ENCODE measurements around the gene PEX11A.

The PEX11A gene

DNA sequence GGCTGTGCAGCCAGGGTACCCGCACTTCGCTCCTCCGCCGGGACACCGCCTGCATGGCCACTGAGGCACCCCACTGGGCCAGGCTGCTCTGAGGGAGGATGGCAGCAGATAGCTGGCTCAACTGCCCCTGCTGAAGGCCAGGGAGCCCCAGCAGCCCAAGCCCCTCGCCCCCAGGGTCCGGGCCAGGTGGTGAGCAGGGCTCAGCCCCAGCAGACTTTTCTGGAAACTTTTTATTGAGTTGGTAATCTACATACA, 22.9 kb downstream of the PEX11A start:
- TF ChIP-seq HDGF (IDR thresholded peaks at IDR 0.05; ENCODE audit: borderline replicate concordance), result no peak
- no peak for TF ChIP-seq ARNT (IDR thresholded peaks at IDR 0.05)
- TF ChIP-seq ZNF384 (IDR thresholded peaks at IDR 0.05), result no peak
- no peak for TF ChIP-seq NFRKB (IDR thresholded peaks at IDR 0.05)
- TF ChIP-seq FOXK2 (IDR thresholded peaks at IDR 0.05), result no peak
- TF ChIP-seq BHLHE40 (IDR thresholded peaks at IDR 0.05; ENCODE audit: borderline replicate concordance), result no peak
- TF ChIP-seq, protein P1, sequence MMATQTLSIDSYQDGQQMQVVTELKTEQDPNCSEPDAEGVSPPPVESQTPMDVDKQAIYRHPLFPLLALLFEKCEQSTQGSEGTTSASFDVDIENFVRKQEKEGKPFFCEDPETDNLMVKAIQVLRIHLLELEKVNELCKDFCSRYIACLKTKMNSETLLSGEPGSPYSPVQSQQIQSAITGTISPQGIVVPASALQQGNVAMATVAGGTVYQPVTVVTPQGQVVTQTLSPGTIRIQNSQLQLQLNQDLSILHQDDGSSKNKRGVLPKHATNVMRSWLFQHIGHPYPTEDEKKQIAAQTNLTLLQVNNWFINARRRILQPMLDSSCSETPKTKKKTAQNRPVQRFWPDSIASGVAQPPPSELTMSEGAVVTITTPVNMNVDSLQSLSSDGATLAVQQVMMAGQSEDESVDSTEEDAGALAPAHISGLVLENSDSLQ (IDR thresholded peaks at IDR 0.05), result no peak
- no peak for TF ChIP-seq SP1 (IDR thresholded peaks at IDR 0.05)
- TF ChIP-seq L3MBTL2 (conservative IDR thresholded peaks at IDR 0.05), result no peak
- TF ChIP-seq FOXA1 (IDR thresholded peaks at IDR 0.05), result no peak
- no peak for DNase-seq (ENCODE audit: extremely low spot score)
- POLR2A ChIA-PET, result interaction anchor here (1.2 kb wide), 1 partner anchor 13 kb away, joined by 4 read pairs; the partner anchor contains the start of gene KIF7
- CTCF ChIA-PET, result no interaction called here

DNA sequence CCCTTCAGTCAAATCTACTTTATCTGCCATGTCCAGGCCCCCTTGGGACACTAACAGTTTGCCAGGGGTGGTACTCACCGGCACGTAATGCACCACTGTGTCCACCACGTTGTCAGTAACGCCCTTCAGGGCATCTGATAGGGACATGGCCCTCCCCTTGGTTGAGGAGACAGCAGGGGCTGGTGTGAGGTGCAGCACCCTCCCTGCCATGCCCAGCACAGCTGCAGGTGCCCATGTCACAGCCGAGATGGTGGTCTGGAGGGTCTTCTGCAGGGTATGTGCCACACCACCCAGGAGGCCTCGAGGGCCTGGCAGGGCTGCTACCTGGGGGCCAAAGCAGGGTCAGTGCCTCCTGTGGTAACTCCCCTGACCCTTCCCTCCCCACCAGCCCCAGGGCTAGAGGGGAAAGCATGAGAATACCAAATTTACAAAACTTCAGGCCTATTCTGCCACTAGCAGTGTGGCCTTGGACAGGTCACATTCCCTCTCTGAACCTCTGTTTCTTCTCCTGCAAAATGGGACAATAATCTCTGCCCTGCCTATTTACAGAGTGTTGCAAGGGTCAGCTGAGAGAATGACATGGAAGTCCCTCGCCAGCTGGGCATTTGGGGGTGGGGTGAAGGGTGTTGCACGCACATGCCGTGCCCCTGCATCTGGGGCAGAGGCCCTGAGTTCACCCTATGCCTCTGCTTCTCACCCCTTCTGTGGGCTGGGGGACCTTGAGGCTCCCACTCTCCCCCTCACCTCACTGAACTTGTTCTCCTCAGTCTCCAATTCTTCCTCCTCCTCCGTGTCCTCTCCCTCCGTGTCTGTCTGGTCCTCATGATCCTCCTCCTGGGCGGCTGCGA, 23.5 kb downstream of the PEX11A start:
- CTCF ChIA-PET, result interaction anchor here (1.4 kb wide), 1 partner anchor 20 kb away, joined by 5 read pairs; no protein-coding TSS in a partner anchor
- DNase-seq (ENCODE audit: extremely low spot score), result peak; percentile 7
- TF ChIP-seq HDGF (IDR thresholded peaks at IDR 0.05; ENCODE audit: borderline replicate concordance) (no peak), FOXK2 (IDR thresholded peaks at IDR 0.05) (no peak), FOXM1 (IDR thresholded peaks at IDR 0.05; ENCODE audit: borderline replicate concordance) (no peak), CTBP1 (IDR thresholded peaks at IDR 0.05; ENCODE audit: borderline replicate concordance) (no peak), SP1 (IDR thresholded peaks at IDR 0.05) (no peak), FOXA1 (IDR thresholded peaks at IDR 0.05) (no peak), LEF1 (IDR thresholded peaks at IDR 0.05; ENCODE audit: borderline replicate concordance) (no peak)
- TF ChIP-seq, protein P1 (IDR thresholded peaks at IDR 0.05), result no peak
- POLR2A ChIA-PET, result interaction anchor here (1.2 kb wide), 1 partner anchor 12 kb away, joined by 4 read pairs; the partner anchor contains the start of gene KIF7

DNA sequence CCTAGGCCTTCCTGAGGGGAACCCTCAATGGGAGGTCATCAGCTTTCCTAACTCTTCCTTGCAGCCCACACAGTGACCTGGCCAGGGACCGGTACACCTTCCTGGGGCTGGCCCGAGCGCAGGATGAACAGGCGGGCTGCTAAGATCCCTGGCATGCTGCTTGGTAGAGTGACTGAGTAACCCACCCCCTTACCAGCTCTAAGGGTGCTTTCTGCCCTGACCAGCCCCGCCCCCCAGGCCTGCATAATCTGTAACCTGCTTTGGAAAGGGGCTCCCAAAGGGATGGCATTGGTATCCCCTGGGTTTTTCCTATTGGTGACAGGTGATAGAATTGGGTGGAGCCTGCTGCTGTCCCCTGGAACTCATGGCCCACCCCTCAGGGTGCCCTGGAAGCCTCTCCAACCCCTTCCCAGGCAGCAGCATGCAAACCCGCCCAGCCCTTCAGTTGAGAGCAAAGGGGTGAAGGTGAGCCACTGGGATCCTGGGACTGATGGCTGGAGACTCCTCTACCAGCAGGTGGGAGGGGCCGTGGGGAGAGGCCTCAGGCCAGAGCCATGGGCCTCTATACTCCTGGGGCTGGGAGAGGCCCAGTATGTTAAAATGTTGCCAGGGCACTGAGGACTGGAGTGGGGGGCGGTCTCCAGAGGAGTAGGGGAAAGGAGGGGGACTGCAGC, 24.2 kb downstream of the PEX11A start:
- ChIA-PET POLR2A (interaction anchor here (0.7 to 2.6 kb wide), 5 partner anchors 8 to 74 kb away, joined by 3 to 8 read pairs (median 4); no protein-coding TSS in a partner anchor), CTCF (interaction anchor here (1.4 kb wide), 1 partner anchor 19 kb away, joined by 5 read pairs; no protein-coding TSS in a partner anchor)
- TF ChIP-seq HDGF (IDR thresholded peaks at IDR 0.05; ENCODE audit: borderline replicate concordance) (no peak), FOXA1 (IDR thresholded peaks at IDR 0.05) (no peak)
- DNase-seq (ENCODE audit: extremely low spot score), result peak; percentile 13

DNA sequence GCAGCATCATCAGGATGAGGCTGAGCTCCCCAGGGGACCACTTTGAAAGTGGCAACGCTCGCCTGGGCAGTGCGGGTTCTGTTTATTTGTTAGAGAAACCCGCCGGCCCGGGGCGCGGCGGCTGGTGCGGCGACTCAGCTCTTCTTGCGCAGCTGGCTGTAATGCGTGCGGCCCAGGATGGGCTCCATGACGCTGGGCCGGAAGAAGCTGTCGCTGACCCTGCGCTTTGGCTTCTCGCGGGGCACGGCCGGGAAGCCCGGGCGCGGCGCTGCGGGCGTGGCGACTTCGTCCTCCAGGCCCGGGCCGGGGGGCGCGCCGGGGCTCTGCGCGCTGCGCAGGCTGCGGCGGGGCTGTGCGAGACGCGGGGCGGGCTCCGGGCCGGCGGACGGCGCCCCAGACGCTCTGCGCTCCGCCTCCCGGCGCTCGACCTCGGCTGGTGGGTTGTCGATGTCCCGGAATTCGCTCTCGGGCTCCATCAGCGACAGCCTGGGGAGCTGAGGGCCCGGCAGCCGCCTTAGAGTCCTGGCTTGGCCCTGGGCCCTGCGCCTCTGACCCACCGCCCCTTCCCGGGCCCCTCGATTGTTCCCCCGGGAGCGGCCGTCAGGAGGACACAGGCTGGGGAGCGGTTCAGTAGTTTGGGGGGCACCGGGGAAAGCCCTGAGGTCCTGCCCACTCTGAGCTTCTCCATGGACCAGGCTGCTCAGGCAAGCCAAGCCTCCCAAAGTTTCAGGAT, 24.9 kb downstream of the PEX11A start:
- POLR2A ChIA-PET, result interaction anchor here (0.6 to 2.6 kb wide), 9 partner anchors 9 to 95 kb away, joined by 3 to 8 read pairs (median 4); partner anchors contain the start of gene TICRR
- CTCF ChIA-PET, result interaction anchor here (1.4 to 2.0 kb wide), 2 partner anchors 8 to 18 kb away, joined by 5 to 7 read pairs; no protein-coding TSS in a partner anchor
- 0 out of 2 replicates have a peak, but pooled peaks have one; percentile 52 for TF ChIP-seq FOXM1 (IDR thresholded peaks at IDR 0.05; ENCODE audit: borderline replicate concordance)
- TF ChIP-seq, protein P1 (IDR thresholded peaks at IDR 0.05), result no peak
- no peak for TF ChIP-seq ELF4 (IDR thresholded peaks at IDR 0.05)
- TF ChIP-seq SP1 (IDR thresholded peaks at IDR 0.05), result no peak
- TF ChIP-seq SUZ12 (IDR thresholded peaks at IDR 0.05), result no peak
- TF ChIP-seq ARNT (IDR thresholded peaks at IDR 0.05), result 0 out of 2 replicates have a peak, but pooled peaks have one; percentile 13
- no peak for TF ChIP-seq BHLHE40 (IDR thresholded peaks at IDR 0.05; ENCODE audit: borderline replicate concordance)
- no peak for TF ChIP-seq ZNF384 (IDR thresholded peaks at IDR 0.05)
- peak; percentile 72 for DNase-seq (ENCODE audit: extremely low spot score)

DNA sequence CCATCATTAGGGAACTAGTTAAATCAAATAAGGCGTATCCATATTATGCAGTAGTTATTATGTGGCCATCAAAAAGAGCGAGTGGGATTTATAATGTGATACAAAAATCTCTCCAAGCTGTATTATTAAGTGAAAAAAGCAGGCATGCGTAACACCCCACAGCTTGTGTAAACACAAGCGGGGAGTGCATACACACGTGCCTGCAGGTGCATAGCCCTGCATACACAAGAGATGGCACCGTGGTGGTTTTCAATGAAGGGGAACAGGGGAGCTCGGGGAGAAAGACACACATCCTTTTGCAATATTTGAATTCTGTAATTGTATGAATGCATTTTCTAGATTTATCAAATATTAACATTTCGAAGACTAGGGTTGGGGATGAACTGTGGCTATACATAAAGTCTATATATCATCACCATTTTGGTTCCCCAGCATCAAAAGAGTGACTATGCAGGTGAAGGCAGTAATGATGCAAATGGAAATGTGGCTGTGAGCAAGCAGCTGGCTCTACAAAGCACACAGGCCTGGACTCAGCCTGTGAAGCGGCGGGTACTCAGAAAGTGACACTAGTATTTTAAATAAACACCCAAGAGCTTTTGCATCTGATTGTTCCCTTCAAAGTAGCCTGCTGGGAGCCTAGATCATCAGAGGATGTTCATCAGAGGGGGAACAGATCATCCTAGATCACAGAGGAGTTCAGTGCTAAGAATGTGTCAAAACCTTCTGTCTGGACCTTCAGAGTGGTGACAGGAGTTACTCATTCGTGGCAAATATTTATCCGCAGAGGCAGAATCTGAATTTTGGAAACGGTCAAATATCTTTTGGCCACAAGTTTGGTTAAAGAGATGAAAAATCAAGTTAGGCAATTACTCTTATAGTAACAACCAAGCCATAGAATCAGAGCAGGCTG, 25.9 kb downstream of the PEX11A start:
- ChIA-PET CTCF (interaction anchor here (1.0 to 2.0 kb wide), 2 partner anchors 9 to 18 kb away, joined by 3 to 7 read pairs; no protein-coding TSS in a partner anchor), POLR2A (interaction anchor here (0.8 to 2.6 kb wide), 6 partner anchors 10 to 96 kb away, joined by 3 to 8 read pairs (median 4); partner anchors contain the start of gene TICRR)
- TF ChIP-seq CTBP1 (IDR thresholded peaks at IDR 0.05; ENCODE audit: borderline replicate concordance) (no peak), TARDBP (IDR thresholded peaks at IDR 0.05) (no peak), FOXA1 (IDR thresholded peaks at IDR 0.05) (no peak), FOXK2 (IDR thresholded peaks at IDR 0.05) (no peak), LEF1 (IDR thresholded peaks at IDR 0.05; ENCODE audit: borderline replicate concordance) (no peak)
- TF ChIP-seq, protein P1 (IDR thresholded peaks at IDR 0.05), result no peak
- peak; percentile 10 for DNase-seq (ENCODE audit: extremely low spot score)
